ENCODE data around the gene RSRP1.
"Not testable (repeated sequence)": the region's sequence is repeated elsewhere in the genome, so short reads cannot be mapped to it uniquely, and the experiment has no call there.

The RSRP1 gene

GRCh38 chr1:25247024-25247828, at the start of gene RSRP1:
TSS of gene RSRP1 (minus strand) at chr1:25247454. CDS start at chr1:25246963, 491 bp downstream.
- in situ Hi-C loops (cut with HindIII; ENCODE audit: low sequenced_read_pairs): no loop called here

- in situ Hi-C loops (cut with HindIII; ENCODE audit: low sequenced_read_pairs): not testable (repeated sequence)
Observed at GRCh38 chr1:25296501-25296900, 49.2 kb upstream of the RSRP1 start.

GRCh38 chr1:25294889-25295826, 47.9 kb upstream of the RSRP1 start:
- in situ Hi-C loops (cut with HindIII; ENCODE audit: low sequenced_read_pairs): not testable (repeated sequence)

- in situ Hi-C loops (cut with HindIII; ENCODE audit: low sequenced_read_pairs): not testable (repeated sequence)
Observed at GRCh38 chr1:25293426-25293825, 46.2 kb upstream of the RSRP1 start.

- in situ Hi-C loops (cut with HindIII; ENCODE audit: low sequenced_read_pairs): not testable (repeated sequence)
Observed at GRCh38 chr1:25290043-25290442, 42.8 kb upstream of the RSRP1 start.

- in situ Hi-C loops (cut with HindIII; ENCODE audit: low sequenced_read_pairs): not testable (repeated sequence)
Observed at GRCh38 chr1:25288573-25289101, 41.4 kb upstream of the RSRP1 start.

- in situ Hi-C loops (cut with HindIII; ENCODE audit: low sequenced_read_pairs): not testable (repeated sequence)
Observed at GRCh38 chr1:25287164-25287563, 39.9 kb upstream of the RSRP1 start.

- in situ Hi-C loops (cut with HindIII; ENCODE audit: low sequenced_read_pairs): not testable (repeated sequence)
Observed at GRCh38 chr1:25285862-25286261, 38.6 kb upstream of the RSRP1 start.

GRCh38 chr1:25279693-25280111, 32.4 kb upstream of the RSRP1 start:
- in situ Hi-C loops (cut with HindIII; ENCODE audit: low sequenced_read_pairs): not testable (repeated sequence)

GRCh38 chr1:25278790-25279189, 31.5 kb upstream of the RSRP1 start:
- in situ Hi-C loops (cut with HindIII; ENCODE audit: low sequenced_read_pairs): not testable (repeated sequence)

GRCh38 chr1:25278358-25278757, 31.1 kb upstream of the RSRP1 start:
- in situ Hi-C loops (cut with HindIII; ENCODE audit: low sequenced_read_pairs): not testable (repeated sequence)

GRCh38 chr1:25277295-25277694, 30.0 kb upstream of the RSRP1 start:
- in situ Hi-C loops (cut with HindIII; ENCODE audit: low sequenced_read_pairs): not testable (repeated sequence)

- in situ Hi-C loops (cut with HindIII; ENCODE audit: low sequenced_read_pairs): not testable (repeated sequence)
Observed at GRCh38 chr1:25275648-25276047, 28.4 kb upstream of the RSRP1 start.

- in situ Hi-C loops (cut with HindIII; ENCODE audit: low sequenced_read_pairs): not testable (repeated sequence)
Observed at GRCh38 chr1:25272238-25272637, 25.0 kb upstream of the RSRP1 start, which contains the start of gene RHD. TSS of gene RHD (plus strand) at chr1:25272509. CDS start at chr1:25272548, 39 bp downstream.

GRCh38 chr1:25268143-25268760, 21.0 kb upstream of the RSRP1 start:
- in situ Hi-C loops (cut with HindIII; ENCODE audit: low sequenced_read_pairs): not testable (repeated sequence)

- in situ Hi-C loops (cut with HindIII; ENCODE audit: low sequenced_read_pairs): not testable (repeated sequence)
Observed at GRCh38 chr1:25267288-25268142, 20.3 kb upstream of the RSRP1 start.

- in situ Hi-C loops (cut with HindIII; ENCODE audit: low sequenced_read_pairs): not testable (repeated sequence)
Observed at GRCh38 chr1:25266554-25267287, 19.5 kb upstream of the RSRP1 start.

- in situ Hi-C loops (cut with HindIII; ENCODE audit: low sequenced_read_pairs): not testable (repeated sequence)
Observed at GRCh38 chr1:25260336-25260735, 13.1 kb upstream of the RSRP1 start.

- in situ Hi-C loops (cut with HindIII; ENCODE audit: low sequenced_read_pairs): not testable (repeated sequence)
Observed at GRCh38 chr1:25259813-25260212, 12.6 kb upstream of the RSRP1 start.
